OCI-LY1 (cell line): ENCODE results near the gene MANEA.

Experiments used
- EZH2 ChIP-seq: fragments of 200-600 bp; sonication (generic), shearing (Covaris generic); IDR thresholded peaks from 2 replicates; pipeline ENCODE4 v1.8.0; 2017; ENCODE audit warnings: borderline replicate concordance, mixed run types, mild to moderate bottlenecking, antibody characterized with exemption, low read length, moderate library complexity, mixed read lengths
- TF ChIP-seq, protein P1 (sequence below): fragments of 200-600 bp; sonication (generic), shearing (Covaris generic); IDR thresholded peaks from 2 replicates; pipeline ENCODE4 v1.5.1; 2017; ENCODE audit warnings: mild to moderate bottlenecking, antibody characterized with exemption, low read length, moderate library complexity, mixed read lengths

DNA sequence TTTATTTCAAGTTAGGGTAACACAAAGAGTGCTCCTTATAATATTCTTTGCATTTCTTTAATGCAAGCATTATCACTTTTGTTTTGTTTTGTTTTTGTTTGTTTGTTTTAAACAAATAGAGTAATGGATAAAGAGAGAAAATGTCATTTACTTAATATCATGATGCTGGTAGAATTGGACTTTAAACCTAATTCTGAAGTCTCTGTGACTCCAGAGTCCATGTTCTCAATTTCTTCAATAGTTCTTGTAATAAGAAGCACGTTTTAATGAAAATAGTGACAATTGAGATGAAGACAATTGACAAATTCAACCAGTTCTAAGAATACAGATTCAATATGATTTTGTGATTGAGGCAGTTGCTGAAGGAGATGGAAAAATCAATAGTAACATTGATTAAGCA is 30.3 kb upstream of the MANEA start:
- TF ChIP-seq, protein P1, sequence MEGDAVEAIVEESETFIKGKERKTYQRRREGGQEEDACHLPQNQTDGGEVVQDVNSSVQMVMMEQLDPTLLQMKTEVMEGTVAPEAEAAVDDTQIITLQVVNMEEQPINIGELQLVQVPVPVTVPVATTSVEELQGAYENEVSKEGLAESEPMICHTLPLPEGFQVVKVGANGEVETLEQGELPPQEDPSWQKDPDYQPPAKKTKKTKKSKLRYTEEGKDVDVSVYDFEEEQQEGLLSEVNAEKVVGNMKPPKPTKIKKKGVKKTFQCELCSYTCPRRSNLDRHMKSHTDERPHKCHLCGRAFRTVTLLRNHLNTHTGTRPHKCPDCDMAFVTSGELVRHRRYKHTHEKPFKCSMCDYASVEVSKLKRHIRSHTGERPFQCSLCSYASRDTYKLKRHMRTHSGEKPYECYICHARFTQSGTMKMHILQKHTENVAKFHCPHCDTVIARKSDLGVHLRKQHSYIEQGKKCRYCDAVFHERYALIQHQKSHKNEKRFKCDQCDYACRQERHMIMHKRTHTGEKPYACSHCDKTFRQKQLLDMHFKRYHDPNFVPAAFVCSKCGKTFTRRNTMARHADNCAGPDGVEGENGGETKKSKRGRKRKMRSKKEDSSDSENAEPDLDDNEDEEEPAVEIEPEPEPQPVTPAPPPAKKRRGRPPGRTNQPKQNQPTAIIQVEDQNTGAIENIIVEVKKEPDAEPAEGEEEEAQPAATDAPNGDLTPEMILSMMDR, result no peak
- TF ChIP-seq EZH2, result no peak
